GM19438 (cell line): ENCODE measurements around the gene AP2A2.

Experiments
- ATAC-seq: cut with Tn5 transposase; IDR thresholded peaks from one replicate; pipeline ENCODE4 v1.9.1; 2021; ENCODE audit warnings: low read depth; ENCODE audit not compliant: unreplicated experiment

Gene AP2A2

DNA sequence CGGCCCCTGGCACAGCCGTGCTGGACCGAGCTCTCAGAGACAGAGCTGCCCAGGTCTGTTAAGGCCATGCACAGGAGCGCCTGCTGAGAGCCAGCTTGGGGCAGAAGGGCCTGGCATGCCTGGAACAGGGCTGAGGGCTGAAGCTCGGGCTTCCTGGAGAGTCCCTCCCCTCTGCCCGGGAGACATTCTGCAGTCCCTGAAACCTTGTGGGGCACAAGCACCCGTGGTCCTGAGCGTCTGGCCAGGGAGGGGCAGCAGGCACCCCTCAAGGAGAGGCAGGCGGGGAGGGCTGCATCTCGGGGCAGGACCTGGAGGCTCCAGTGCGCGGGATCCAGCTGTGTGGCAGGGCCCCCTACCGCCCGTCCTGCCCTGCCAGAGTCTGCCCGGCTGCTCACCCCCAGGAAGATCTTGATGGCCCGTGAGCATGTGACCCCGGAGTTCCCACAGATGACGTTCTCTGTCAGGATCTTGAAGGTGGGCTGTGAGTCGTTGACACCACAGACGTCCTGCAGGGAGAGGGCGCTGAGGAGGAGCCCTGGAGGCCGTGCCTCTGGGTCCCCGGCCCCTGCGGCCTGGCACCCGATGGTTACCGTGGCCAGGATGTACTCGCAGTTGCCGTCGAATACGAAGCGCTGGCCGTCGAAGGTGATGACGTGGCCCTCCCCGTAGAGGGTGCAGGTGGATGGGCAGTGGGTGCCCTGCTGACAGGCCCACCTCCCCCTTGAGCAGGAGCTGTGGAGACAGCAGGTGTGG lies 99.9 kb downstream of the AP2A2 start:
- no peak for ATAC-seq

DNA sequence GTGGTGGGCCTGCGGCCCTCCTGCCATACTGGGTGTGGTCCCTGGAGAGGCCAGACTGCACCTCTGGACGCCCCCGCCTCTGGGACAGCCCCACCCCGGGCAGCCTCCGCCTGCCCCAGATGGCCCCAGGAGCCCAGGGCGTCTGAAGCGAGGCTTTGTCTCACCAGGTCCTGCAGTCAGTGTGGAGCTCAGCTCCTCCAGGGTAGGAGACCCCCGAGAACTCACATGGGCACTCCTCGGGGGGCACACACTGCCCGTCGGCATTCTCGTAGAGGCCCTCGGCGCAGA lies 100.4 kb downstream of the AP2A2 start:
- ATAC-seq = no peak

DNA sequence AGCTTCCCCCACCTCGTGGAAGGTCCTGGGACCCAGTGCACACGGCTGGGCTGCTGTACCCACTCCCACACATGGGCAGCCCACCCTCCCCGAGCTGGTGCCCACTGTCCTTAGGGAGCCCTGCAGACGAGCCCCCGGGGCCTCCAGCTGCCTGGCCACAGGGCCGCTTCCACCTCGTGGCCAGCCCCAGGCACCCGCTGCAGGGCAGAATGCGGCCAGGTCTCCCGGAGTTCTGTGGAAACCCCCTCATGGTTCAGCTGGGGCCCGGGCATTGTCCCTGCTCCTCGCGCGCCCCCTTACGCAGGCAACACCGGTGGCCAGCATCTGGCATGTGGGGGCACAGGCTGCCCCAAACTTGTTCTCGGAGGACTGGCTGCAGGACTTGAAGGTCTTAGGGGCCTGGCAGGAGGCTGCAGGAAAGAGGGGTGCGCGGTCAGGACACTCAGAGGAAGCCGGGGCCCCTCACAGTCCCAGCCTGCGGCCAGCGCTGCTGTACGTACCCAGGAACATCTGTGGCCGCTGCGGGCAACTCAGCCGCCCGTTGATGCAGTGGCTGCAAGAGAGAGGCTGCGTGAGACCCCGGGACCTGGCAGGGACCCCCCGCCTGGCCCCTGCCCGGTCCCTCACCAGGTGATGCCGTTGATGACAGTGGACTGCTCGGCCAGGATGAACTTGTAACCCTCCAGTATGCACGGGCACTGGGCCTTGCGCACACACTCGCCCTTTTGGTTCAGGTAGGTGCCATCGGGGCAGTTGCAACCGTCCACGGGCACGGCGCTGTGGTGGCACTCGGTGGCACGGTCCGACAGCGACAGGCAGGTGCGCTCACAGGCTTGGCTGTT lies 101.2 kb downstream of the AP2A2 start:
- ATAC-seq = no peak

DNA sequence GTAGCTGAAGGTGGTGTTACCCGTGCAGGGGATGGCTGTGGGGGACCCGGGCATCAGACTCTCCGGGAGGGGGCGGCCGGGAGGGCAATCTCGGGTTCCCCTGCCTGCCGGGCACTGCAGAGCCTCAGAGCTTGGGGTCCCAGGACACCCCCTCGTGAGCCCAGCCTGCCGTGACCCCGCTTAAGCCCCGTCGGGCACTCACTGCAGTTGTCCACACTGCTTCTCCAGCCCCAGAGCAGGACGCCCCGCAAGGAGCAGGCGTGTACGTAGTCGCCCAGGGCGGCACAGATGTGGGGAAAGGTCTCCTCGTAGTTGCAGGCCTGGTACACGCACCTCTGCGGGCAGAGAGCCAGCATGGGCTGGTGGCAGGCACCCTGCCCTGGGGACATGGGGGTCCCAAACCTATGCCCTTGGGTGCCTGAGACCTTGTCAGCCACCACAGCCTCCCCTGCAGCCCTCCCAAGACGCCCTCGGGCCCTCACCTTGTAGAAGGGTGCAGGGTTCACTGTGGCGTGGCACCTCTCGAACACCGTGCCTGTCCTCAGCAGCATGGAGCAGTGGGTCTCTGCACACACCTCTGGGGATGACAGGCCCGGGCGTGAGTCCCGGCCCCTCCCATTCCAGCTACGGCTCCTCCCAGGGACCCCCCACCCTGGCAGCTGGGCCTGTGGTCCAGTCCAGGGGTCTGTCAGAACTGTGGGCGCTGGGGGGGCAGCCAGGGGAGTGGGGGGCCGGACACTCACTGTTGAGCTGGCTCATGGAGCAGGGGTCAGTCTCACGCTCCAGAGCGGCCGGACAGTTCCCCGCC lies 102.0 kb downstream of the AP2A2 start:
- ATAC-seq = no peak

DNA sequence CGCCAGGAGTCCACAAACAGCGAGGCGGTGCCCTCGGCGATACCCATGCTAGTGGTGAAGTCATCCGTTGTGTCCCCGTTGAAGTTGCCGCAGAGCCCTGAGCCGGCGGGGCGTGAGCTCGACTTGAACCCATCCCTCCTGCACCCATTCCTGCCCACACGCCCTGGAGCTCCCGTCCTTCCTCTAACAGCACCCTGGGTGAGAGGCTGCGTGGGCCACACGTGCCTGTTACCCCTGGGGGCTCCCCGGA lies 102.5 kb downstream of the AP2A2 start:
- ATAC-seq = no peak

DNA sequence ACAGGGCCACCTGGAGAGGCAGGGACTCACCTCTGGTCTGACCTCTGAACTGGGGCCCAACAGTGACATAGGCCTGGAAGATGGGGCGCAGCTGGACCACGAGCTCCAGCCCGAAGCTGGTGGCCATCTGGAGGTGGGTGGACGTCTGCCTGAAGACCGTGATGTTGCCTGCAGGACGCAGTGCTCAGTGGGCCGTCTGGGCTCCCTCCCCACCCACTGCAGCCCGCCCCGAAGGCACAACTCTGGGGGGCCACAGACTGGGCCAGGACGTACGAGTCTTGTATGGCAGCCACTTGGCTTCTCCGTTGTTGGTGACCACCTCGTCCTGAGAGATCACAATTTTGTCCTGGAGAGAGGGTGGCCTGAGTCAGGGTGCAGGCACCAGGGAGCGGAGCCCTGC lies 102.9 kb downstream of the AP2A2 start:
- ATAC-seq = no peak

DNA sequence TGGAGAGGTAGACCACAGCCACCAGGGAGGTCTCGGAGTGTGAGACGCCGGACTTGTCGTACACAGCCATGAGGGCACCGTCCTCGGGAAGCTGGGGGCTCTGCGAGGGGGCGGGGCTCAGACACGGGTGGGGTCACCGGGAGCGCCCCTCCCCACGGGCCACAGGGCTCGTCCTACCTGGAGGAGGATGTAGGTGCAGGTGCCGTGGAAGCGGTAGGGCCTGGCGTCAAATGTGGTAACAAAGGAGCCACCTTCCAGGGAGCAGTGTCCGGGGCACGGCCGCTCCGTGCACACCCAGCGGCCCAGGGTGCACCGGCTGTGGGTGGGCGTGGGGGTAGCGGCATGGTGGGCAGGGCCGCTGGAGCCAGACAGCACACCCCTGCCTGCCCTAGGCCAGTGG lies 103.4 kb downstream of the AP2A2 start:
- ATAC-seq = no peak

DNA sequence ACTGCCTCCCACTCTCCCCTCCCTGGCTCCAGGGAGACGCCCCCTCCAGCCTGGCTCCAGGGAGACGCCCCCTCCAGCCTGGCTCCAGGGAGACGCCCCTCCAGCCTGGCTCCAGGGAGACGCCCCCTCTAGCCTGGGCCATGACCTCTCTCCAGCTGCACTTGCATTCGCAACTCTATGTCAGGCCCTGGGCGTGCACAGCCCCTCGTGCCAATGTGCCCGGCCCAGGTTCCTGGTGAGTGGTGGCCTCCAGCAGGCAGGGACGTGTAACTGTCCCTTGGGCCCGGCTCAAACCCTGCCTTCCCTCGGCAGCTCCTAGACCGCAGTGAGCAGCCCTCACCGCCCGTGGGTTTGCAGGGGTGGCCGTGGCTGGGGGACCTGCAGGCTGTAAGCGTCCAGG lies 104.0 kb downstream of the AP2A2 start:
- ATAC-seq = no peak

DNA sequence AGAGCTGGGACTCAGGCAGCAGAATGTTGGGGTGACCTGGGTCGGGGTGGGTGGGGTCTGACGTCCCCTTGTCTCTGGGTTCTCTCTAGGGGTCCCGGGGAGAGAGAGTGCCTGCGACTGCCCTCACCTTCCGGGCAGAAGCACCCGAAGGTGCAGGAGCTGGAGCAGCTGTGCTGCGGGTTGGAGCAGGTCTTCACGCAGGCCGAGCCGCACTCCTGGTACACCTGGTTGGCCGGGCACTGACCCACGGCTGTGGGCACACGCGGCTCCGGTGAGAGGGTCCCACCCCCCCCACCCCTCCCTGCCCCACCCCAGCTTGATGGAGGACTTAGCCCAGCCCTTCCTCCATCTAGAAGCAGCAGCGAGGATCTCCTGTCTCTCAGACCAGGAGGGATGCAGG lies 104.4 kb downstream of the AP2A2 start:
- ATAC-seq = no peak

DNA sequence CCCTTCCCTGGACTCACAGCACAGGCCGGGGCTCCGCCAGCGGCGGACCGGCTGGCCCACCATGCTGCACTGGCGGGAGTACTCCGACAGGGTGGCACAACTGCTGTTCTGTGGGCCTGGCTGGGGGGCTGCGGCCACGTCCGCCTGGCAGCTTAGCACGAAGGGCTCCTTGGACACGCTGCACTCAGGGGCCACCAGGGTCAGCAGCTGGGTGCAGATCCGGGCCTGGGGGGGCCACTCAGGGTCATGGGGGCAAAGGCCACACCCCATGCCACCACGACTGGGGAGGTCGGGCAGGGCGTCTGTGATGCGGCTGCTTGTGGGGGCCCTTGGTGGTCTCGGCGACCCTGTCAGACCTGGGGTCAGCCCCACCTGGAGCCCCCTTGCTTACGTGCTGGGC lies 104.9 kb downstream of the AP2A2 start:
- ATAC-seq = no peak

DNA sequence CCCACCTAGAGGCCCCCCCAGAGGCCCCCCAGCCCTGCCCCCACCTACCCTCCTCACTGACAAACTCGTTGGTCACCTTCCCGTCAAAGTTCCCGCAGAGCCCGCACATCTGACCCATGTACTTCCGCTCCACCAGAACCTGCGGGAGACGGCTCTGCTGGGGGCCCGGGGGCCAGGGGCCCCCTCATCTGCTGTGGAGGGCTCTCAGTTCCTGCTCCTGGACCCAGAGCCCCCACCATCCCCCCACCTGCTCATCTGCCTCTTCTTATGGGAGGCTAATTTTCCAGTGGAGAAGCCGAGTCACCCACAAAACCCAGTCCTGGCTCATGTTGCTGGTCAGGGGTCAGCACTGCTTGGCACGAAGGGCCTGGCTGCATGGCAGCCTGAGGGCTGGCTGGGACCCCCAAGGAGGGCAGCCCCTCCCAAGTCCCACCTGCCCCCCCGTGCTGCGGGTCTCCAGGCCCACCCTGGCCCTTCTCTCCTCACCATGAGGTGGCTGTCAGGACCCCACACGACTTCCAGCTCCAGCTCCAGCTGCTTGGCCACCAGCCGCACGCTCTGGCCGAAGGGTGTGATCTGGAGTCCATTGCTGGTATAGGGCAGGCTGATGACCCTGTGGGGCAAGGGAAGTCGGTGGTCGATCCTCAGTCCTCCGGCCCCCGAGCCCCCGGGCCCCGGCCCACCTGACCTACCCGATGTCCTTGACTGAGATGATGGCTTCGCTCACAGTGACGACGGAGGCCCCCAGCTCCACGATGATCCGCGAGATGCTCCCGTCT lies 105.6 kb downstream of the AP2A2 start:
- no peak for ATAC-seq

DNA sequence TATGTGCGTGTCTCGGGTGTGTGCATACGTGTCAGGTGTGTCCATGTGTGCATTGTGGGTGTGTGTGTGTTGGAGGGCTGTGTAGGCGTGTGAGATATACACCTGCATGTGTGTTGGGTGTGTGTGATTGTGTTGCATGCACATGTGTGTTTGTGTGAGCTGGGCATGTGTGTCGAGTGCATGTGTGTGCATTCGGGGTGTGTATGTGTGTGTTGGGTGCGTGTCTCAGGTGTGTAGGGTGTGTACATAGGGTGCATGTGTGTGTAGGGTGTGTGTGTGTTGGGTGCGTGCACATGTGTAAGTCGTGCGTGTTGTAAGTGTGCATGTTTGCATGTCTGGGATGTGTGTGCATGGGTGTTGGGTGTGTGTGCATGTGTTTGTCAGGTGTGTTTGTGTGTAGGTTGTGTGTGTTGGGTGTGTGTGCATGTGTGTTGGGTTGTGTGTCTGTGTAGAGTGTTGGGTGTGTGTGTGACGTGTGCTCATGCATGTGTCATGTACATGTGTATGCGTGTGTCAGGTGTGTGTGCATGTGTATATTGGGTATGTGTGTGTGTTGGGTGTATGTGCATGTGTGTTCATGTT lies 106.7 kb downstream of the AP2A2 start:
- no peak for ATAC-seq

DNA sequence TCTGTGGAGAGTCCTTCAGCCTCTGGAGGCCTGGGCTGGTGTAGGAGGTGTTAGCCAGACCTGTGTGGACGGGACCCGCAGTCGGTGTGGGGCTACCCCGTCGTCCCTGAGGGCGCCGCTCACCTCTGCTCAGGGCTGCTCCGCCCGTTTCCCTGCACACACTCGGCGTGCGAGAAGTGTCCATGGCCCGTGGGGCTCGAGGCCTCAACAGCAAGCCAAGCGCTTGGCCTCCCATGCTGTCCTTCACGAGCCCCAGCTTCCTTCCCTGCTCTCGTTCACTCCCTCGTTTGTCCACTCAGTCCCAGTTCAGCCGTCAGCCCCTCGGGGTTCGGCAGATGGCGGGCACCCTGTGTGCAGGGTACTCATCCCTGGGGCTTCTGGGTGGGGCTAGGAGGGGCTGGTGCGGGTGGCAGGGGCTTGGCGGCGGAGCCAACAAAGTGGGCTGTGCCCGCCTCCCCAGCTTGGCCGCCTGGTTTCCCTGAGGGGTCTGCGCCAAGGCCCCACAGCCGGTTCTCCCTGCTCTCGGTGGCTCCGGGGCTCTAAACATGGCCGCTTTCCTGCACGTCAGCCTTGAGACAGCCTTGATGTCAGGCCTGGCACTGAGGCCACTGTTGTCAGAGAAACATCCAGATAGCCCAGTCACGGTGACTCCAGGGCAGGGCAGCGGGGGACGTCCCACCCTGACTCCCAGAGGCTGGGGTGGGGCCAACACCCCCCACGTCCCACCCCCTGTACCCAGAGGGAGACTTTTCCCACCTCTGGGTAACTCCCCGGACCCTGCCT lies 107.5 kb downstream of the AP2A2 start:
- ATAC-seq = no peak

DNA sequence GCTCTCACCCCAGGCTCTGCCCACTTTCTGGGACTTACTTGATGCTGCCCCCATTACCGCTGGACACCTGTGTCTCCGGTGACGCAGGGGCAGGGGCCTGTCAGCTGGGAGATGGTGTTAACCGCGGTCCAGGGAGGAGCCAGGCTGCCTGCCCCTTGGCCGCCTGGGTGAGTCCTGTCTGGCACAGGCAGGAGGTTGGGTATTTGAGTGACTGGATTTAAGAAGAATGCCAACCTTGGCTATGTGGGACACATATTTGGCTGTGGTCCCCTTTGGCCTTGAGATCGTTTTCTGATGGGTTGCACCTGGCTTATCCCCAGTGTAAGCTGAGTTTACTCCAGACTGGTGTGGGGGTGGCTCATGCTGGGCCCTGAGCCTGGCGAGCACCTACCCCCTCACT lies 108.3 kb downstream of the AP2A2 start:
- no peak for ATAC-seq

DNA sequence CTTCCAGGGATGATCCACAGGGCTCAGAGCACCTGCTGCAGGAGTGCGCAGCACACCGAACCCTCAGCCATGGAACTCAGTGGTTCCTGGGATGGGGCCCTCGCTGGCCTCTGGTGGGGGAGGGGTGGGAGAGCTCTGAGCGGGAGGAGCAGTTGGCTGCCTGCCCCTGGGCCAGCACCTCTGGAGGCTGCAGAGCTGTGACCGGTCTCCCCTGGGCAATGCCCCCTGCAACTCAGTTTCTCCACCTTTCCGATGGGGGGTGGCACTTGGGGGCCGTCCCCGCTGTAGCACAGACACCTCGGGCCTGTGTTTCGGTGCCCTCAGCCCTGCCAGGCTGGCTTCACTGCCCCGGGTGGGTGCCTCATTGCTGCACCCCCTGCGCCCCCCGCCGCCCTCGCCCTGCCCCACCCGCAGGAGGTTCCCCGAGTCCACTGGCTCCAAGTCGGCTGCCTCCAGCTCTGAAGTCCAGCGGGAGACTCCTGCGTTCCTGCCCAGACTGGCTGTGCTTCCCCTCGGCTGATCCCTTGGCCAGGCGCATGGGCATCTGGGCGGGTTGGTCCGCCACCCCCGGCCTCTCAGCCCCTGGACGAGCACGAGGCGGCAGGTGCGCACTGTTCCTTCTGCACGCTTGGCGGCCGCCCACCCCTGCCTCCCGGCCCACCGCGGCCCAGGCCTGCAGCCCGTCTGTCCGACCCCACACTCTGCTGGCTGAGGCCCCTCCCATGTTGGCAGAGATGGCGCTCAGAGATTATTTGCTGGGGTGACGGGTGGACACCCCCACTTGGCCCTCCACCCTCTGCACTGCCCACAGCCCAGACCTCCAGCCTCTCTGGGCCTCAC lies 109.0 kb downstream of the AP2A2 start:
- ATAC-seq = no peak

DNA sequence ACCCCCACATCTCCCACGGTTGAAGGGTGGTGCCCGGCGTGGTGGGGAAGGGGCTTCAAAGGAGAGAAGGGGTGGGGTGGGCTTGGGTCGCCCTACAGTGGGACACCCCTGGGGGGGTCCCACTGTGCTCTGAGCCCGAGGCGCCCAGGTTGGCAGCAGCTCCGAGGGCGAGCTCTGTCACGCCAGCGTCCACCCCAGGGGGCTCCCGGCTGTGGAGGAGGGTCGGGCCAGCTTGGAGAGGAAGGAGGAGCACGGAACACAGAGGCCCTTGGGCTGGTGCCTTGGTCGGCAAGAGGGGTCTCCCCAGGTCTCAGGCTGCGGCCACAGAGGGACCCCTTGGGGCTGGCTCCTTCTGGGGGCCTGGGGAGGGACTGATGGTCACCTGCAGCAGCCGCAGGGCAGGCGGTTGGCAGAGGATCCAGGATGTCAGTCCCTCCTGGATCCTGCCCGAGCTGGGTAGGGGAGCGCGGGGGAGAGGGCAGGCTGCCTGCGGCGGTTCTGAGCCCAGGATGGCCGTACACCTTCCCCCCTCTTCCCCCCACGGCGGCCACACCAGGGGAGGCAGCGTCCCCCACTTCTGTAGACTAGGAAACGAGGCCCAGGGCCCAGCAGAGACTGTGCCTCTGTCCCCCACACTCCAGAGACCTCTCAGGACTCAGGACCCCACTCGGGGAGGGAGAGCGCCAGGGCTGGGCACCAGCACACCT lies 110.1 kb downstream of the AP2A2 start:
- ATAC-seq = no peak

DNA sequence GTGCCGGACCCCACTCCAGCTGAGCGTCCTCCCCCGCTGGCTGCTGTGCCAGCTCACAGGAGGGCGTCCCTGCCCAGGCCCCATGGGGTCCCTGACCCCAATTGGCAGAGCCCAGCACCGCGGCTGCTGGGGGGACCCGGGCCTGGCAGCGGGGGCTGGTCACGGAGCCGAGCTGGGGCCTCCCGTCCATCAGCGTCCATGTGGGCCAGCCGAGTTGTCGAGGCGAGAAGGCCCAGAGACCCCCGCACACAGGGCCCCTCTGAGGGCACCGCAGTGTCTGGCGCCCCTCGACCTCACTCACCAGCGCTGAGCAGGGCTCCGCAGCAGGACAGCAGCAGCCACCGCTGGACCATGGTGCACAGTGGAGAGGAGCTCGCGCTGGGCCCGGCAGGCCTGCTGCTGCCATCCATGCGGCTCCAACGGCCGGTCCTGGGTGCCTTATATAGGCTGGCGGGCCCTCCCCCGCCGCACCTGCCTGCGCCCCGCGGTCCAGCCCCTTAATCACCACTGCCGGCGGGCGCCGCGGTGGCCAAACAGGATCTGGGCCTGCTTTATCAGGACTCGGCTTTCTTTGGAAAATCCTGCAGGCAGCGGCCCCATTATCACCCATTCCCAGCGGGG lies 110.7 kb downstream of the AP2A2 start, which contains the start of gene MUC6:
Gene MUC6, minus strand, starts transcription at position 416 of the 621 bp plus-strand sequence. Its CDS starts 63 bp downstream, at position 353.
- no peak for ATAC-seq

DNA sequence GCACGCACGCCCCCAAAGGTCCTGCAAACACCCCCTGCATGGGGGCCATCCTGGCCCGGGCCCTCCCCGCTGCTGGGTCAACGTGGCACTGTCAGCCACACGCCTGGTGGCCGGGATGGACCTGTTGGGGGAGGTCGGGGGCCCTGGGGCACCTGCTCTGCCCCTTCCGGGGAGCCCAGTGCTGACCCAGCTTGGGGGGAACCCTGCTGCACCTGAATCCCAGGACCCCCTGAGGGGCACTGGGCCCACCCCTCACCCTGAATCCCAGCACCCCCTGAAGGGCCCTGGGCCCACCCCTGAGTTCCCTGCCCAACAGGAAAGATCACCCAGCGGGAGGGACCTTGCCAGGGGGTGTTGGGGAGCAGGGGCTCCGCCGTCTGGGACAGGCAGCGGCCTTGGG lies 111.3 kb downstream of the AP2A2 start:
- ATAC-seq = no peak
